ENCODE measurements around the gene CSNK2B.

Gene CSNK2B

DNA sequence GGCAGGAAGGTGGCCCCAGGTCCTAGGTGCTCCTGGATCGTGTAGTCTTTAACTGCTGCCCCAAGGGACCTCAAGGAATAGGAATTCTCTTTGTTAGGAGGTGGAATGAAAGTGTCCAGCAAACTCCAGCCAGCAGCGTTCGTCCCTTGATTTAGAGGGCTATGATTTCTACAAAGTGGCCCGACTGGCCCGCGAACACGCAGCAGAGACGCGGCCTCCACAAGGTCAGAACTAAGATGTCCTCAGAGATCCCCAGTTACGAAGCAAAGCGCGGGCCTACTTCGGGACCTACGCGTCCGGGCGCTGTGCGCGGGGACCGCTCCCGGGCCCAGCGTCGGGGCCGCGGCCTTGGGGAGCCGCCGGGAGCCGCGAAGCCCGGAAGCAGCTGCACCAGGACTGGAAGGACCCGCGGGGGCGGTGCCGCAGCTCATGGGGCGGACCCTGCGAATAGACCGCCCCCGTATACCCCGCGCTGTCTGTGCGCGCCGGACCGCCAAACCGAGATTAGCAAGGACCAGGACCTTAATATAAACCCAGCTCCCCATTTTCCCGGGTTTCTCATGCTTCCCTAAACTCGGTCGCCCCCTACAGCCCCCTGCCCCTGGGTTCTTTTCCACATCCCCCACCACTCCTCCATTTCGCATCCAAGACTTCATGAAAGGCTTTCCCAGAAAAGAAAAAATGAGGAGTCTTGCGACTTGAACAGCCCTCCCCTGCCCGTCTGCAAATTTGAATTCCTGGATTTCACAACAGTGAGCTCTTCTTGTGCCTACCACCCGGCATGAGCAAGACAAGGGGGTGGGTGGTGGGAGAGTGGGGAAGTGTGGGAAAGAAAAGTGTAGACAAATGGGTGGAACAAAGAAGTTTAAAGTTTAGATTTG, 5.3 kb upstream of the CSNK2B start, which contains the start of gene C6orf47:
Gene C6orf47, minus strand, starts transcription at position 398 of the 881 bp plus-strand sequence. CDS start 831 bp downstream, outside the sequence.
- DNase-seq (ENCODE audit: low spot score), result peak; percentile 92

DNA sequence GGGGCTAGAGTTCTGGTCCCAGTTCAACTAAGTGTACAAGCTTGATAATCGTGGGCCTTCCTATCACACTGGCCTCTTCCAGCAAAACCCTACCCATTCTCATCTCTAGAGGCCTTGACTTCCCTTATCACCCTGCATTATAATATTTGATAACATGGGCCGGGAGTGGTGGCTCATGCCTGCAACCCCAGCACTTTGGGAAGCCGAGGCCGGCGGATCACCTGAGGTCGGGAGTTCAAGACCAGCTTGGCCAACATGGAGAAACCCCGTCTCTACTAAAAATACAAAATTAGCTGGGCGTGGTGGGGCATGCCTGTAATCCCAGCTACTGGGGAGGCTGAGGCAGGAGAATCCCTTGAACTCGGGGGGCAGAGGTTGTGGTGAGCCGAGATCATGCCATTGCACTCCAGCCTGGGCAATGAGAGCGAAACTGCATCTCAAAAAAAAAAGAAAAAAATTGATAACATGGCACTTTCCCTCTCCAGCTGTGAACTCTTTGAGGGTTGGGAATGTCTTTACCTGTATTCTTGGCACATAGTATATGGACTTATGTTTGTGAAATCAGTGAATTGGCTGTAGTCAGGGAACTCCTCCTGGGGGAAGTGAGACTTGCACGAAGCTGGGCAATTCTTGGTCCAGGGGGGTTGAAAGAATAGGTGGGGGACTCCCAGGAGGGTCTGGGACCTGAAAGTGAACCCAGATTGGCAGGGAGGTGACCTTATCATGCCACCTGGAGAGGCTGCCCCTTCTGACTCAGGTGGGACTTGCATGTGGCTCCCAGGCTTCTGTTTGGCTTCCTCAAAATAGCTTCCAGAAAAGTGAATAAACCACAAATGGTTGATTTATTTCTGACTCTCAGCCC, 4.4 kb upstream of the CSNK2B start:
- no peak for DNase-seq (ENCODE audit: low spot score)

DNA sequence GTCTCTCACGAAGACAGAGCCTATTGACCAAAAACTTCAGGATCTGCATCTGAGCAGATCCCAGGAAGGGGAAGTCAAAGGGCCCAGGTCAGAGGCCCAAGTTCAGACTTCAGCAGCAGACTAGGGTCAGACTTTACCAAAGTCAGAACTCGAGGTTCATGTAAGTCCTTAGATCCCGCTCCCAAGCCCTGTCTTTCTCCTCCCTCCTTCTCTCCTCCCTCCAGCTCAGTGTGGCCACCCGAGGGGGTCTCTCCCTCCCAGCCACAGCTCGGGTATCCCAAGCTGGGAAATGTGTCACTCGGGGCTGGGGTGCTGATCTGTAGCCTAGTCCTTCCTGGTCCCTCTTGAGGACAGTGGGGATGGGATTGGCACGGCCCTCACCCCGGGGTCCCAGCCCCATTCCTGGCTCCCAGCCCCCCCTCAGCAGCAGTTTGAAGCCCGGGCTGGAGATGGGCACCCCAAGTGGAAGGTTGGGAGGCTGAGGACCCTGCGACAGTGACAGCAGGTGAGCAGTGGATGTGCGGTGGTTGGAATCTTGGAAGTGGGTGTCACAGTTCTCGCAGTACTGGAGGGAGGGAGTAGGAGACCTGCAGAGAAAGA, 3.7 kb upstream of the CSNK2B start:
- DNase-seq (ENCODE audit: low spot score), result no peak

- DNase-seq (ENCODE audit: low spot score), result no peak
Measured at GRCh38 chr6:31663126-31663960, 2.5 kb upstream of the CSNK2B start.

- peak; percentile 73 for DNase-seq (ENCODE audit: low spot score)
Measured at GRCh38 chr6:31663961-31664789, 1.7 kb upstream of the CSNK2B start.

- peak; percentile 83 for DNase-seq (ENCODE audit: low spot score)
Measured at GRCh38 chr6:31664790-31665500, 935 bp upstream of the CSNK2B start, which contains the start of gene GPANK1. Gene GPANK1 (minus strand): TSS chr6:31664997. CDS start chr6:31664478, 519 bp downstream.

DNA sequence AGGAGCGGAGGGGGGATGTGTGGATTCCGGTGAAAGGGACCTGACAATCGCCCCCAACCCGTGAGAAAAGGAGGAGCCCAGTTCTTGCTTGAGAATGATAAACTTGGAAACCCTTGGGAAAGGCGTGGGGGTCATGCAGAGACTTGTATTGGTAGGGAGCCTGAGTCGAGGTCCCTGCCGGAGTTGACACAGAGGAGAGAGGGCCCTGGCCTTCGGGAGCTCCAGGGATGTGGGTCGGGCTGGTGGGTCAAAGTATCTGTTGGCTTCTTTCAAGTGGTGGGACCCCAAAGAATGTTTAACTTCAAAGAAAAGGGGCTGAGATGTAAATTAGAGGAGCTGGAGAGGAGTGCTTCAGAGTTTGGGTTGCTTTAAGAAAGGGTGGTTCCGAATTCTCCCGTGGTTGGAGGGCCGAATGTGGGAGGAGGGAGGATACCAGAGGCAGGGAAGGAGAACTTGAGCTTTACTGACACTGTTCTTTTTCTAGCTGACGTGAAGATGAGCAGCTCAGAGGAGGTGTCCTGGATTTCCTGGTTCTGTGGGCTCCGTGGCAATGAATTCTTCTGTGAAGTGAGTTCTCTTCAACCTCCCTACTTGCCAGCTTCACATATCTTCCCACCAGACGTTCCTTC, 571 bp downstream of the CSNK2B start:
- DNase-seq (ENCODE audit: low spot score), result peak; percentile 32

- DNase-seq (ENCODE audit: low spot score), result no peak
Measured at GRCh38 chr6:31669676-31670075, 3.8 kb downstream of the CSNK2B start, which contains the start of gene LY6G5B. Gene LY6G5B (plus strand): TSS chr6:31669976. CDS start chr6:31670951, 975 bp downstream.

- no peak for DNase-seq (ENCODE audit: low spot score)
Measured at GRCh38 chr6:31676322-31676903, 10.5 kb downstream of the CSNK2B start.

DNA sequence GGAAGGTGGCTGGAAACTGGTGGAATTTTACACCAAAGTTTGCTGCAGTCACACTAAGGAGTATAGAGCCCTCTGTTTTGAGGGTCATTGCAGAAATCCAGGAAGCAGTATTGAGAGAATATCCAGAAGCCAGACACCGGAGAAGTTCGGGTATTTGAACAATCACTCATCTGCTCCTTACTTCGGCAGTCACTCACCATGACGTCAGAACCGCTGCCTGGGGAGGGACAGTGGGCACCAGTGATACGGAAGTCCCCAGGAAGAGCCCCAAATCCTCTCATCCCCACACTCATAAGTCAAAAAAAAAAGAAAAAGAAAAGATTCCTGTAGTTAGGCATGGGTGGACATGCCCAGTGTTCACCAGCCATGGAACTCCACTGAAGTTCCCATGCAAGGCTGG, 11.0 kb downstream of the CSNK2B start:
- no peak for DNase-seq (ENCODE audit: low spot score)

DNA sequence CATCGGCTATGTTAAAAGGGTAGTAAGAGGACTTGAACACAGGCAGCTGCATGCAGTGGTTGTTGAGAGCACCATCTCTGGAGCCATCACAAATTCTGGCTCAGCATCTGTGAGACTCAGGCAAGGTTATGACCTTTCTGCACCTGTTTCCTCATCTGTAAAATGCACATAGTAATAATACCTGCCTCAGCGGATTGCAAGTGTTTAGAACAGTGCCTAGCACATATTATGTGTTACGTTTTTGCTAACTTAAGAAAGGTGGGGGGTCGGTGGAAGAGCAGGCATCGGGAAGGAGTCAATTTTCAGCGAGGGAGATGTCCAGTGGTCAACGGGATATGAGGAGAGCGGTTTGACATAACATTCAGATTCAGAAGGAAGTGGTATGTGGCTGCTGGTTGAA, 12.1 kb downstream of the CSNK2B start:
- DNase-seq (ENCODE audit: low spot score), result no peak

DNA sequence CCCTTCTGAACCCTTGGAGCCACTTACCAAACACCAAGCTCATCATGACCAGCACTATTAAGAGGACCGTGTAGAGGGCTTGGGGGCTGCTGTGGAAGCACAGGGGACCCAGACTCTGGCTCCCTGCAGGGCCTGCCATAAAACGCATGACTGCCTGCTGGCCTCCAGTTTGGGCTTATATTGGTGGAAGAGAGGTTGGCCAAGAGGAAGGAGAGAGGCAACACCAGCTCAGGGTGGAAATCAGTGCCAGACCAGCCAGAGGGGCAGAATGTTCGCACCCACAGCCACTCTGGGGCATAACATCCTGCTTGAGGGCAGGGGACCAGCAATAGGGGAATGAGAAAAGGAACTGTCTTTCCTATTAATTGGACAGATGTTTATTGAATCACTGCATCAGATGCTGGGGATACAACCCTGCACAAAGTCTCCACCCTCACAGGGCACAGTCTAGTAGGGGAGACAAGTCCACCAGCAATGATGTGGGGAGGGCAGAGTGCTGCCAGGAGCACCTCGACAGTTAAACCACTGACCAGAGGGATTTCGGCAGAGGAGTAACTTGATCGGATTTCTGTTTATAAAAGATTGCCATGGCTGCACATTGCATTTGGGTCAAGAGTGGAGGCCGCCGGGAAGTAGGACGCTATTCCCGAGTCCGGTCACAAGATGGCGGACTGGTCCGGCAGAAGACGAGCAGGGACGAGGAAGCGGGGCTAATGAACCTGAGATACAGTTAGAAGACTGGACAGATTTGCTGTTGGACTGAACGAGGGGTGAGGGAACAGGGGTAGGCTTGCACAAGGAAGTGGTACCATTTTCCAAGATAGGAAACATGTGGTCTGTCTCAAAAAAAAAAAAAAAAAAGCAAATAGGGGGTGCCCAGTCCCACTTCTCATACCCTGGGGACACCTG, 14.6 kb downstream of the CSNK2B start, which contains the start of gene LY6G5C:
Gene LY6G5C, minus strand, starts transcription at position 842 of the 909 bp plus-strand sequence. Its CDS starts 694 bp downstream, at position 148.
- peak; percentile 91 for DNase-seq (ENCODE audit: low spot score)

DNA sequence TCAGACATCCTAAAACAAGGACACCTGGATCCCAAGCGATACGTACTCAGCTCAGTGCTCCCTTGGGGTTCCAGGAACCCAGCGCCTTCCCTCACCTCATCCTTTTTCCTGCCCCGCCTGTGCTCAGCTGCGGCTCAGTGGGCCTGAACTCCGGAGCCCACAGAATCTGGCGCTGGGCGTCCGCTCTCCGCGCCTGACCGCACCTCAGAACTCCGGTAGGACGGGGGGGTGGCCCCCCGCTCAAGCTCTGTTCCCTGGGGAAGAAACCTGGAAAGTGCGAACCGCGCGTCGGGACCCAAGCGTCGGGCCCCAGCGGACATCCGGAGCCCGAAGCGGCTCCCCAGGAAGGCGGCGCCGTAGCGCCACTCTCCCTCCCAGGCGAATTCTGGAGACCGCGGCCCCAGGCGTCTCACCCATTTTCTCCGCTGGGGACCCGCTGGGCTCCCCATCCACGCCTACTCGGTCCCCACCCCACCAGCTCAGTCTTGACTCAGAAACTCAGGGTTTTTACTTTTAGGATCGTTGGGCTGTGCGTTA, 15.3 kb downstream of the CSNK2B start:
- DNase-seq (ENCODE audit: low spot score), result peak; percentile 69

- no peak for DNase-seq (ENCODE audit: low spot score)
Measured at GRCh38 chr6:31683591-31683990, 17.7 kb downstream of the CSNK2B start.

- no peak for DNase-seq (ENCODE audit: low spot score)
Measured at GRCh38 chr6:31686483-31686882, 20.6 kb downstream of the CSNK2B start.

DNA sequence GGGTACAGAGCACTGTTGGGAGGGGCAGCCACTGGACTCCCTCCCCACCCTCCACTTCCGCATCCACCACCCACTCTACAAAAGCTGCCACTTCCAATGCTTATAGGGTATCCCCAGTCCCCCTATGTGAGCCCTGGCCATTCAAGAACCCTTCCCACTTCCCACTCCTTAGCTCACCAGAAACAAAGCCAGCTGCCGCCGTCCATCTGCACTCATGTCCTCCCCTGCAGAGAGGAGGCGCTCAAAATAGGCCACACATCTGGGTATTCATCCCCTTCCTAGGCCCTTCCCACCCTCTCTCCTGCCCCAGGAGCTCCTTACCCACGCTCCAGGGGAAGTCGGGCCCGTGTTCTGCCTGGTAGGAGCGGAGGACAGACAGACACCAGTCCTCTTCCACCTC, 21.4 kb downstream of the CSNK2B start:
- no peak for DNase-seq (ENCODE audit: low spot score)

Data from AG20443 (cell line).